CD4-positive, CD25-positive, alpha-beta regulatory T cell (primary cell): ENCODE results near the gene KCNB1. TPM values are rescaled to one million over a fixed set of nuclear protein-coding genes. Genes with fewer than 3 reads are reported as not detected.

Source experiments
- ATAC-seq, 2 donors: fragments of 150-1000 bp; cut with Tn5 transposase; one replicate each; pipeline ENCODE4 v1.10.0; 2021; ENCODE audit warnings: low read depth in 2 of 2, moderate number of reproducible peaks in 2 of 2, moderate library complexity in 1 of 2
- DNase-seq, 3 donors: peaks; one replicate each; pipeline versions ENCODE4 v3.0.0 to v3.0.0-alpha.2; 2012 to 2022; ENCODE audit warnings: mixed read lengths in 1 of 3
- H3K27ac ChIP-seq: one replicate; pipeline ENCODE4 v1.7.0; 2013; ENCODE audit warnings: mild to moderate bottlenecking, low read length; ENCODE audit not compliant: insufficient read depth, poor library complexity, severe bottlenecking
- H3K27me3 ChIP-seq: one replicate; pipeline ENCODE4 v1.7.0; 2013; ENCODE audit warnings: low read length; ENCODE audit not compliant: control insufficient read depth, insufficient read depth
- H3K36me3 ChIP-seq: one replicate; pipeline ENCODE4 v1.7.0; 2013; ENCODE audit warnings: mild to moderate bottlenecking, low read length, moderate library complexity; ENCODE audit not compliant: control insufficient read depth, insufficient read depth
- H3K4me1 ChIP-seq: 2 replicates; pipeline ENCODE4 v1.7.0; 2013; ENCODE audit warnings: mild to moderate bottlenecking, low read length; ENCODE audit not compliant: insufficient read depth, control insufficient read depth, poor library complexity, severe bottlenecking
- H3K4me3 ChIP-seq: one replicate; pipeline ENCODE4 v1.7.0; 2013; ENCODE audit warnings: low read depth, mild to moderate bottlenecking, low read length, moderate library complexity
- H3K9me3 ChIP-seq, 2 experiments: 1 replicate in 1 of 2; 2 replicates in 1 of 2; pipeline ENCODE4 v1.7.0; 2013; ENCODE audit warnings: low read length in 2 of 2, mild to moderate bottlenecking in 1 of 2, moderate library complexity in 1 of 2; ENCODE audit not compliant: control insufficient read depth in 2 of 2
- H3K27ac Mint-ChIP-seq, 3 donors: one replicate each; pipeline ENCODE4 v1.8.0; 2020 to 2022; ENCODE audit warnings: mild to moderate bottlenecking in 3 of 3, mixed read lengths in 3 of 3, moderate library complexity in 2 of 3
- H3K27me3 Mint-ChIP-seq: one replicate; pipeline ENCODE4 v1.8.0; 2022; ENCODE audit warnings: mild to moderate bottlenecking, mixed read lengths
- H3K36me3 Mint-ChIP-seq: one replicate; pipeline ENCODE4 v1.8.0; 2020; ENCODE audit warnings: mixed read lengths
- H3K4me1 Mint-ChIP-seq, 4 donors: one replicate each; pipeline ENCODE4 v1.8.0; 2020 to 2022; ENCODE audit warnings: mixed read lengths in 4 of 4, mild to moderate bottlenecking in 1 of 4
- H3K4me3 Mint-ChIP-seq, 4 donors: one replicate each; pipeline ENCODE4 v1.8.0; 2020 to 2022; ENCODE audit warnings: mild to moderate bottlenecking in 4 of 4, mixed read lengths in 4 of 4, moderate library complexity in 3 of 4
- H3K9me3 Mint-ChIP-seq, 7 donors: one replicate each; pipeline ENCODE4 v1.8.0; 2020 to 2022; ENCODE audit warnings: mixed read lengths in 7 of 7, mild to moderate bottlenecking in 3 of 7, moderate library complexity in 2 of 7
- polyA plus RNA-seq, 4 donors: library from polyadenylated mRNA; unstranded; fragments of 300-500 nt; fragmentation: Illumina TruSeq; gene quantifications; one replicate each; pipeline ENCODE4 v1.2.3, GENCODE V29; 2021
- total RNA-seq: library from RNA; stranded (reverse); gene quantifications from one replicate; pipeline ENCODE4 v1.2.3, GENCODE V29; 2022

KCNB1 gene
- total and polyA plus RNA-seq, 5 donors from 2014 or later = 0.02 to 0.05 TPM; not detected in 3

DNA sequence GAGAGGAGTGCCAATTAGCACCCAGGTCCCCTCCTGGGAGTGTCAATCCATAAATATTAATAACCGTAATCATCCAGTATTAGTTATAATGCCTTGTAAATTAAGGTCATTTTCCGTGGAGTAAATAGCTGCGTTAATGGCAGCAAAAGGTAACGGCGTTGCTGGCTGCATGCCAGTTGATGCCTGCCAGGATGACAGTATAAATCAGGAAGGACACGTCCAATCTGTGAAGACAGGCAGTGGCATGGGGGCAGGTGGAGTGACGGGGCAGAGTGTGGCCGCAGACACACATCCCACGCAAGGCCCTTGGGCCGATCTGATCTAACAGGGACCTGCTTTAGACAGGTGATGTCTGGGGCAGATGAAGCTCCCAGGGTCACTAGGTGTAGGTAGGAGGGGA lies 49.1 kb downstream of the KCNB1 start:
- no peaks in the 10 kb centered on the region for H3K36me3 ChIP-seq

DNA sequence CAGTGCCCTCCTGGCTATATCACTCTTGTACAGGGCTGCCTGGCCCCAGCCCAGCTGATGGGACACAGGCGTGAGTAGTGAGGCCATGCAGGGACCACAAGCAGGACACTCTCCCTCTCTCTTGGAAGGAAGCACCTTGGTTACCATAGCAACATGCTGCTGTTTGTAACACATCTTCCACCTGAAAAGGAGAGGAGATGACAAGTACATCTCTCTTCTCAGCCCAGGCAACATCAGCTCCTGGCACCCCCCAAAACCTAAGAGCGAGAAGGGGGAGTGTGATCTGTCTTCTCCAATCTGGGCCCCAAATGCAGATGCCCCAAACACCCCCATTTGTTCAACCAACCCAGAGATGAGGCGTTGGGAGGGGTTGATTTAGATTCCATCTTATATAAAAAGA lies 49.9 kb downstream of the KCNB1 start:
- Histone ChIP-seq H3K27ac (no peak overlapping the region), H3K4me1 (no peaks in the 10 kb centered on the region), H3K4me3 (no peak overlapping the region), H3K9me3 (no peaks in the 10 kb centered on the region), H3K27me3 (peaks cover 4% of the 10 kb centered on the region), H3K36me3 (no peaks in the 10 kb centered on the region)
- Mint-ChIP-seq H3K27me3 (peaks cover 19% of the 10 kb centered on the region), H3K27ac (no peak overlapping the region), H3K36me3 (no peaks in the 10 kb centered on the region), H3K9me3 (peaks cover 0 to 5% (median 0%) of the 10 kb centered on the region in 7 donors), H3K4me3 (no peak overlapping the region), H3K4me1 (no peaks in the 10 kb centered on the region)
- no peak for ATAC-seq
- no peak for DNase-seq

More for the DNA sequence above, 49.1 kb downstream of the KCNB1 start:
- H3K4me1 Mint-ChIP-seq = no peaks in the 10 kb centered on the region
- peaks cover 17% of the 10 kb centered on the region for H3K27me3 Mint-ChIP-seq
- no peak for ATAC-seq
- peaks cover 4% of the 10 kb centered on the region for H3K27me3 ChIP-seq
- H3K4me1 ChIP-seq = no peaks in the 10 kb centered on the region
- no peak for DNase-seq
- H3K27ac ChIP-seq = no peak overlapping the region
- H3K36me3 Mint-ChIP-seq = no peaks in the 10 kb centered on the region
- H3K4me3 ChIP-seq = no peak overlapping the region
- no peak overlapping the region for H3K4me3 Mint-ChIP-seq
- peaks cover 0 to 4% (median 0%) of the 10 kb centered on the region in 7 donors for H3K9me3 Mint-ChIP-seq
- no peaks in the 10 kb centered on the region for H3K9me3 ChIP-seq
- no peak overlapping the region for H3K27ac Mint-ChIP-seq

DNA sequence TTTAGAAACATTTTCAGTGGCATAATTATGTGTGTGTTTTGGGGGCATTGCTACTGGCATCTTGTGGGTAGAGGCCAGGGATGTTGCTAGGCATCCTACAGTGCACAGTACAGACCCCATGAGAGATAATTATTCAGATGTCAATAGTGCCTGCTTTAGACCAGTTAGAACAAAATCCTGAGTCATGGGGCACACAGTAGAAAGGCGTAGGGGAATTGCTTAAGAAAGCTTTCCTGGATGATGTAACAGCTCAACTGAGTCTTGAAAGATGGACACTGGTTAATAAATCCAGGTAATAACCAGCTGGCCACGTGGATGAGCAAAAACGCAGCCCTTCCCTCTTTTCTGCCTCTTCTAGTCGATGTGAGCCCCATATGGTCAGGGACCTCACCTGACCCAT lies 51.1 kb downstream of the KCNB1 start:
- Histone ChIP-seq H3K4me1 (no peaks in the 10 kb centered on the region), H3K27me3 (peaks cover 8% of the 10 kb centered on the region), H3K36me3 (no peaks in the 10 kb centered on the region), H3K9me3 (no peaks in the 10 kb centered on the region), H3K27ac (no peak overlapping the region), H3K4me3 (no peak overlapping the region)
- Mint-ChIP-seq H3K4me3 (no peak overlapping the region), H3K27me3 (peaks cover 23% of the 10 kb centered on the region), H3K9me3 (peaks cover 0 to 5% (median 0%) of the 10 kb centered on the region in 7 donors), H3K27ac (no peak overlapping the region), H3K36me3 (no peaks in the 10 kb centered on the region), H3K4me1 (no peaks in the 10 kb centered on the region)
- DNase-seq (no peak), ATAC-seq (no peak)

DNA sequence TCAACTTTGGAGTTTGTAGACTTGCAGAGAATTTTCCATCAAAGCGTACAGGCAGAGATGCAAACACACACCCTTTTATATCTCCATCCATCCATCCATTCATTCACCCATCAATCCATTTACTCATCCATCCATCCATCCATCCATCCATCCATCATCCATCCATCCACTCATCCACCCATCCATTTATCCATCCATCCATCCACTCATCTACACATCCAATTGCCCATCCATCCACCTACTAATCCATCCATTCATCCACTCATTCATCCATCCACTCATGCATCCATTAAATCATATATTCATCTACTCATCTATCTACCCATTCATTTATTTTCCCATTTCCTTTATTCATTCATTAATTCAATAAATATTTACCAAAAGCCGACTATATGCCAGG lies 52.1 kb downstream of the KCNB1 start:
- Histone ChIP-seq H3K36me3 (no peaks in the 10 kb centered on the region), H3K4me3 (no peak overlapping the region), H3K27ac (no peak overlapping the region), H3K4me1 (no peaks in the 10 kb centered on the region), H3K27me3 (peaks cover 9% of the 10 kb centered on the region), H3K9me3 (no peaks in the 10 kb centered on the region)
- Mint-ChIP-seq H3K4me3 (no peak overlapping the region), H3K27ac (no peak overlapping the region), H3K27me3 (peaks cover 23% of the 10 kb centered on the region), H3K9me3 (peaks cover 0 to 5% (median 0%) of the 10 kb centered on the region in 7 donors), H3K4me1 (no peaks in the 10 kb centered on the region), H3K36me3 (no peaks in the 10 kb centered on the region)
- ATAC-seq = no peak
- DNase-seq = no peak

DNA sequence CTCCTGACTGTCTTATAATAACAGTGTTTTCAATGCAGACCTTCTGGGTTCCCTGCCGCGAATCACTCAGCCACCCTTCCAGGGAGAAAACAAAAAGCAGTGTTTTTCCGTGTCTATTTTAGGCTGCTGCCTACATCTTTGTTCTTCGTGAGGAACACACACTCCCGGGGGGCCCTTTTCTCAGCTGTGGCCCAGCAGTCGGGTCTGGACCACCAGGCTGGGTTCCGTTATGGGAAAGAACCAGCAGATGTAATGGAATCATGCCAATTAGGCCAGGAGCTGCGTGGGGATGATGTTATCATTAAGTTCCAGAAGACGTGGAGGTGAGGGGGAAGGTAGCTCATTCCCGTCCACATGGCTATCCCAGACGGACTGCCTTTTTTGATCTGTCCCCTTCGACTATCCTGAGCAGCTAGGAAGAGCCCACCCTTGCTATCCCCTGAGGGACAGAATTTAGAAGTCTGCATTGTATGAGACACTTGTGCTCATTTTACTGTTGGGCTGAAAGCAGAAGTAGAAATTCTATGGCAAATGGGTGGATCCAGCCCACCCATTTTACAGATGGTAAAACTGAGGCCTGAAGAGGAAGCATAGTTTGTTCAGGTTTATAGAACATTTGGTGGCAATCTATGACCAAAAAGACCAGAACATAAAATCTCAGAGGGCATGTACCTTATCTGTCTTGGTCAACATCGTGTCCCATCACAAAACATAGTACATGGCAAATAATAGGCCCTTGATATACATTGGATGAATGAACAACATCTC lies 54.5 kb downstream of the KCNB1 start:
- Mint-ChIP-seq H3K9me3 (peaks cover 0 to 4% (median 0%) of the 10 kb centered on the region in 7 donors), H3K27ac (no peak overlapping the region)
- DNase-seq = no peak

DNA sequence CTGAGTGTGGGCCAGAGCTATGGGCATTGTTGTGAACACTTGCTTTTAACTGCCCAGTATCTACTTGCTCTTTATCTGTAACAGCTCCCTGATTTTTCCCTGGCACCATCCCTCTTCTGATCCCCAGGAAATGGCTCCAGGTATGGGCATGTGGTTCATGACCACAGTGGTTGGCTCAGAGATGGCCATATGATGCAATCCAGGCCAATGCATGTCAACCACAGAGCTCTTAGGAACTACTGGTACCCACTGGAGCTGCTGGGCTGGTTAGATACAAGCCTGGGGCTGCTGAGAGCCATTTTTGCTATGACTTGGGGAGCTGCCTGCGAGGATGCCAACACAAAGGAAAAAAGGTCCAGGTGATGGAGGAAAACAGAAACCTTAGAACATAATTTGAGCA lies 55.6 kb downstream of the KCNB1 start:
- Mint-ChIP-seq H3K9me3 (peaks cover 0 to 3% (median 0%) of the 10 kb centered on the region in 7 donors), H3K4me3 (no peak overlapping the region), H3K36me3 (no peaks in the 10 kb centered on the region), H3K27me3 (peaks cover 25% of the 10 kb centered on the region), H3K27ac (no peak overlapping the region), H3K4me1 (no peaks in the 10 kb centered on the region)
- Histone ChIP-seq H3K36me3 (no peaks in the 10 kb centered on the region), H3K4me3 (no peak overlapping the region), H3K4me1 (no peaks in the 10 kb centered on the region), H3K27me3 (peaks cover 16% of the 10 kb centered on the region), H3K27ac (no peak overlapping the region), H3K9me3 (no peaks in the 10 kb centered on the region)
- no peak for DNase-seq
- no peak for ATAC-seq

More for the DNA sequence above, 54.5 kb downstream of the KCNB1 start:
- Histone ChIP-seq H3K27ac (no peak overlapping the region), H3K27me3 (peaks cover 17% of the 10 kb centered on the region), H3K36me3 (no peaks in the 10 kb centered on the region), H3K9me3 (no peaks in the 10 kb centered on the region), H3K4me3 (no peak overlapping the region), H3K4me1 (no peaks in the 10 kb centered on the region)
- Mint-ChIP-seq H3K4me1 (no peaks in the 10 kb centered on the region), H3K4me3 (no peak overlapping the region), H3K36me3 (no peaks in the 10 kb centered on the region), H3K27me3 (peaks cover 23% of the 10 kb centered on the region)
- no peak for ATAC-seq

DNA sequence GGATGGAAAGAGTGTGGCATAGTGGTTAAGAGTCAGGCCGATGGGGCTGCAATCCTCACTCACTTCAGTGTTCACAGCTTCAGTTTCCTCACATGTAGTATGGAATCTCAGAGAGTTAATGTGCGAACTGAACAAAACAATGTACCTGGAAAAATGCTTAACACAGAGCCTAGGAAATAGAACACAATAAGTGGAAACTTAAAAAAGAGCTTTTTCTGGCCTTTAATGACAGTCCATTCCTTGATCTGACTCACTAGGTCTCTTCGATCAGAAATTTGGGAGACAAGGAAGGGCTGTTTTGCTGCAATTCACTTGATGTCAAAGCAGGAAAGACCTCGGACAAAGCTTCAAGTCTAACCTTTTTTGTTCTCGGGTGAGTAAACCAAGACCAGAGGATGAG lies 56.1 kb downstream of the KCNB1 start:
- no peak for DNase-seq
- H3K4me3 Mint-ChIP-seq = no peak overlapping the region
- H3K4me3 ChIP-seq = no peak overlapping the region
- H3K36me3 Mint-ChIP-seq = no peaks in the 10 kb centered on the region
- no peaks in the 10 kb centered on the region for H3K9me3 ChIP-seq
- peaks cover 30% of the 10 kb centered on the region for H3K27me3 Mint-ChIP-seq
- no peak for ATAC-seq
- no peaks in the 10 kb centered on the region for H3K4me1 ChIP-seq
- no peak overlapping the region for H3K27ac Mint-ChIP-seq
- H3K36me3 ChIP-seq = no peaks in the 10 kb centered on the region
- H3K4me1 Mint-ChIP-seq = no peaks in the 10 kb centered on the region
- peaks cover 0 to 3% (median 0%) of the 10 kb centered on the region in 7 donors for H3K9me3 Mint-ChIP-seq
- no peak overlapping the region for H3K27ac ChIP-seq
- H3K27me3 ChIP-seq = peaks cover 16% of the 10 kb centered on the region

DNA sequence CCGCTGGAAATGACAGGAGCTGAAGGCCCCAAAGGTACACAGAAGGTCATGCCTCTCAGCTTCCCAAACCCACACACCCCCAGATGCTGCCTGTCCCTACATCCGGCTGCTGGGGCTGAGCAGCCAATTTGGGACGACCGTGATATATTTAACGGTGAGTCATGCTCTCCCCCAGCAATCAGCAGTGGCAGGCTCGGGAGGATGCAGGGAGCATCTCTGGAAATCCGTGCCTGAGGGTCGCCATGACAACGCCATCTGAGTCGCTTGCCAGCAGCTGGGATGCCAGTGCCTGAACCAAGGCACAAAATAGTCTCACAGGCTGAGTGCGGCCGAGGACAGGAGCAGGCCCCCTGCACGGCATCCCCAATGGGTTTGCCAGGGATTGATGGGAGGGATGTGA lies 57.9 kb downstream of the KCNB1 start:
- H3K4me3 ChIP-seq = no peak overlapping the region
- no peak for ATAC-seq
- H3K4me1 Mint-ChIP-seq = no peaks in the 10 kb centered on the region
- H3K36me3 Mint-ChIP-seq = no peaks in the 10 kb centered on the region
- H3K9me3 ChIP-seq = no peaks in the 10 kb centered on the region
- H3K27me3 Mint-ChIP-seq = peaks cover 22% of the 10 kb centered on the region
- peaks cover 0 to 3% (median 0%) of the 10 kb centered on the region in 7 donors for H3K9me3 Mint-ChIP-seq
- no peak overlapping the region for H3K4me3 Mint-ChIP-seq
- no peaks in the 10 kb centered on the region for H3K36me3 ChIP-seq
- H3K27ac Mint-ChIP-seq = no peak overlapping the region
- H3K27ac ChIP-seq = no peak overlapping the region
- DNase-seq = no peak
- H3K27me3 ChIP-seq = peaks cover 15% of the 10 kb centered on the region
- H3K4me1 ChIP-seq = no peaks in the 10 kb centered on the region
